Measurements from ENCODE around the gene SLC26A9. TPM values are rescaled to one million over a fixed set of nuclear protein-coding genes. Genes with fewer than 3 reads are reported as not detected.

SLC26A9 gene
- total and polyA plus RNA-seq, 10 of the 15 experiments (the other 5 are each of a cell fraction or from before 2014, with no cell fraction given): 0.09 to 0.40 (median 0.17) TPM

DNA sequence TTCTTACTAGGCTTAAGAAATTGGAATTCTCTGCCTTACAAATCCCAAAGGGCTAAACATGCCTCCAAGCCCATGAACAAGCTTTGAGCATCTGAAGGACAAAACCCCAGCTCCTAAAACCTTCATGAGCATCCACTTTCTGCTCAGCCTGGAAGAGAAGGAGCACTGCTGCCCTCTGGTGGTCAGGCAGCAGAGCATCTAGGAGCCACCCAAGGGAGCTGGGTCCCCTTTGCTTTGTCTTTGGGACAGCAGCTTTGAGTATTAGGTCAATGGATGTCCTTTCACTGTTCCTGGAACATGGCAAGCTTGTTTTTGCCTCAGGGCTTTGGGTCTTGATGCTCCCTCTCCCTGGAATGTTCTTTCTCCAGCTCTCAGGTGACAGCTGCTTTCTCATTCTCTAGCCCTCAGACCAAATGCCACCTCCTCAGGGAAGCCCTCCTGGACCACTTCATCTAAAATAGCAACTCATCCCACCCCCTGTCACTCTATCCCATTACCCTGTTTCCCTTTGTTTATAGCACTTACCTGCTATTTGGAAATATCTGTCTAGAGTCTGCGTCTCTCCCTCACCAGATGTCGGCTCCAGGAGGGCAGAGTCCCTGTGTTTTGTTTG is 34.3 kb upstream of the SLC26A9 start:
- peak; percentile 98 for ATAC-seq
- WGBS (ENCODE audit: insufficient coverage, insufficient replicate concordance, low lambda C conversion rate, missing lambda C conversion rate): 60% methylated on average over 2 of the region's 2 CpGs
- no peak overlapping the region for H2AFZ ChIP-seq (ENCODE audit: control insufficient read depth, low read depth, low read length)
- no peaks in the 10 kb centered on the region for H3K4me1 ChIP-seq (ENCODE audit: control insufficient read depth, insufficient read depth, low read length)
- no peaks in the 10 kb centered on the region; a peak in 1 of 4 replicates for H3K27me3 ChIP-seq (replicated peaks in 1 of 2; ENCODE audit: control insufficient read depth in 2 of 2, insufficient read depth in 2 of 2, low read length in 1 of 2)
- CTCF ChIA-PET: interaction anchor here (0.6 to 5.6 kb wide), 95 partner anchors 9 to 906 kb away, joined by 3 to 230 read pairs (median 5); partner anchors contain the start of genes RAB29 and SLC26A9
- no peaks in the 10 kb centered on the region for H3K9me3 ChIP-seq (replicated peaks; ENCODE audit: control insufficient read depth, insufficient read depth, low read length)
- peak; percentile 23 for DNase-seq (ENCODE audit: low read depth, low spot score)
- H3K4me3 ChIP-seq: no peak overlapping the region
- no TSS peak for BruUV-seq (replicated peaks)
- no peaks in the 10 kb centered on the region for H4K20me1 ChIP-seq (ENCODE audit: control insufficient read depth, insufficient read depth)
- SMC1A ChIA-PET (ENCODE audit: uncharacterized antibody, unreplicated experiment): interaction anchor here (0.5 to 5.1 kb wide), 59 partner anchors 9 to 448 kb away, joined by 3 to 110 read pairs (median 4); partner anchors contain the start of genes CTSE and RAB7B
- H3K79me2 ChIP-seq (ENCODE audit: control insufficient read depth, insufficient read depth, low read length): no peaks in the 10 kb centered on the region
- TF ChIP-seq RAD21 (IDR thresholded peaks at IDR 0.05; ENCODE audit: insufficient read depth, low read depth, low read length): peak; percentile 99
- peak; percentile 59; the same call in 1 of the 2 replicates for TF ChIP-seq YY1 (IDR thresholded peaks at IDR 0.05; ENCODE audit: low read depth, low read length)
- peak; percentile 97 for TF ChIP-seq SMC3 (IDR thresholded peaks at IDR 0.05; ENCODE audit: borderline replicate concordance, low read length)
- TF ChIP-seq SMARCA5 (IDR thresholded peaks at IDR 0.05): 0 out of 2 replicates have a peak, but pooled peaks have one; percentile 25
- no peak for TF ChIP-seq SUZ12 (IDR thresholded peaks at IDR 0.05; ENCODE audit: unreplicated experiment)
- TF ChIP-seq, protein P1, sequence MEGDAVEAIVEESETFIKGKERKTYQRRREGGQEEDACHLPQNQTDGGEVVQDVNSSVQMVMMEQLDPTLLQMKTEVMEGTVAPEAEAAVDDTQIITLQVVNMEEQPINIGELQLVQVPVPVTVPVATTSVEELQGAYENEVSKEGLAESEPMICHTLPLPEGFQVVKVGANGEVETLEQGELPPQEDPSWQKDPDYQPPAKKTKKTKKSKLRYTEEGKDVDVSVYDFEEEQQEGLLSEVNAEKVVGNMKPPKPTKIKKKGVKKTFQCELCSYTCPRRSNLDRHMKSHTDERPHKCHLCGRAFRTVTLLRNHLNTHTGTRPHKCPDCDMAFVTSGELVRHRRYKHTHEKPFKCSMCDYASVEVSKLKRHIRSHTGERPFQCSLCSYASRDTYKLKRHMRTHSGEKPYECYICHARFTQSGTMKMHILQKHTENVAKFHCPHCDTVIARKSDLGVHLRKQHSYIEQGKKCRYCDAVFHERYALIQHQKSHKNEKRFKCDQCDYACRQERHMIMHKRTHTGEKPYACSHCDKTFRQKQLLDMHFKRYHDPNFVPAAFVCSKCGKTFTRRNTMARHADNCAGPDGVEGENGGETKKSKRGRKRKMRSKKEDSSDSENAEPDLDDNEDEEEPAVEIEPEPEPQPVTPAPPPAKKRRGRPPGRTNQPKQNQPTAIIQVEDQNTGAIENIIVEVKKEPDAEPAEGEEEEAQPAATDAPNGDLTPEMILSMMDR (IDR thresholded peaks at IDR 0.05 in 2 of 3, conservative IDR thresholded peaks at IDR 0.05 in 1 of 3; ENCODE audit: control insufficient read depth in 2 of 3, extremely low read depth in 1 of 3, insufficient read depth in 1 of 3, low read depth in 3 of 3, low read length in 3 of 3): peak; percentile 90 to 98 (median 93)
- TF ChIP-seq SREBF1 (IDR thresholded peaks at IDR 0.05; ENCODE audit: low read length): no peak
- TF ChIP-seq POU2F2 (IDR thresholded peaks at IDR 0.05; ENCODE audit: borderline replicate concordance, low read depth, low read length): 0 out of 3 replicates have a peak, but pooled peaks have one; percentile 8
- no peak overlapping the region for H3K27ac ChIP-seq (ENCODE audit: control insufficient read depth, insufficient read depth)
- POLR2A ChIA-PET: interaction anchor here (1.1 to 1.8 kb wide), 3 partner anchors 8 to 318 kb away, joined by 3 to 5 read pairs (median 3); no protein-coding TSS in a partner anchor
- in situ Hi-C loops (cut with MboI): no loop called here
- RAD21 ChIA-PET (ENCODE audit: unreplicated experiment): interaction anchor here (0.6 to 4.8 kb wide), 60 partner anchors 9 to 494 kb away, joined by 3 to 158 read pairs (median 4); partner anchors contain the start of genes ELK4, RAB29 and SLC26A9
- no peak for FAIRE-seq
- no peak overlapping the region for H3K4me2 ChIP-seq (ENCODE audit: control insufficient read depth, insufficient read depth)
- H3K36me3 ChIP-seq (ENCODE audit: control insufficient read depth in 2 of 2, insufficient read depth in 2 of 2, low read length in 1 of 2): no peaks in the 10 kb centered on the region
- H3K9ac ChIP-seq (ENCODE audit: control insufficient read depth, insufficient read depth, low read length): no peak overlapping the region
- intact Hi-C loops (cut with micrococcal nuclease; ENCODE audit: unreplicated experiment): loop anchor here (1.0 to 5.0 kb wide), 4 partner anchors 58 to 385 kb away; no protein-coding TSS in a partner anchor
